Neural cell (in vitro differentiated cells): ENCODE measurements around the gene CALCR. TPM values are rescaled to one million over a fixed set of nuclear protein-coding genes. Genes with fewer than 3 reads are reported as not detected.

Experiments used
- H2AFZ ChIP-seq: fragments of 200-600, 300-800 bp; sonication (generic), shearing (Covaris generic); 2 replicates; pipeline ENCODE4 v1.6.0; 2014; ENCODE audit warnings: low read depth, mild to moderate bottlenecking, antibody characterized with exemption, low read length, moderate library complexity
- H3F3A ChIP-seq: fragments of 200-600 bp; shearing (Covaris generic); 2 replicates; pipeline ENCODE4 v1.6.1; 2016; ENCODE audit warnings: mild to moderate bottlenecking, moderate library complexity, mixed read lengths, antibody characterized with exemption, low read length; ENCODE audit not compliant: insufficient read depth, poor library complexity, severe bottlenecking
- H3K27ac ChIP-seq: fragments of 200-600, 300-800 bp; sonication (generic), shearing (Covaris generic); 2 replicates; pipeline ENCODE4 v1.5.1; 2014; ENCODE audit warnings: mild to moderate bottlenecking, low read length, moderate library complexity
- H3K27me3 ChIP-seq: fragments of 300-800, 200-600 bp; sonication (generic), shearing (Covaris generic); 2 replicates; pipeline ENCODE4 v1.6.0; 2014; ENCODE audit warnings: mild to moderate bottlenecking, low read depth, low read length, moderate library complexity; ENCODE audit not compliant: insufficient read depth
- H3K36me3 ChIP-seq: fragments of 300-800, 200-600 bp; sonication (generic), shearing (Covaris generic); 2 replicates; pipeline ENCODE4 v1.5.1; 2014; ENCODE audit warnings: mild to moderate bottlenecking, antibody characterized with exemption, low read length, moderate library complexity; ENCODE audit not compliant: insufficient read depth
- H3K4me2 ChIP-seq: fragments of 300-800, 200-600 bp; sonication (generic), shearing (Covaris generic); 2 replicates; pipeline ENCODE4 v1.6.0; 2014; ENCODE audit warnings: mild to moderate bottlenecking, low read length
- H3K4me3 ChIP-seq: fragments of 300-800, 200-600 bp; sonication (generic), shearing (Covaris generic); 2 replicates; pipeline ENCODE4 v1.5.1; 2014; ENCODE audit warnings: mild to moderate bottlenecking, low read length, moderate library complexity
- H3K79me2 ChIP-seq: fragments of 200-600 bp; shearing (Covaris generic); replicated peaks from 2 replicates; pipeline ENCODE4 v1.6.0; 2014; ENCODE audit warnings: mild to moderate bottlenecking, low read length, moderate library complexity; ENCODE audit not compliant: insufficient read depth
- H3K9ac ChIP-seq: fragments of 300-800, 200-600 bp; sonication (generic), shearing (Covaris generic); 2 replicates; pipeline ENCODE4 v1.6.1; 2016; ENCODE audit warnings: mild to moderate bottlenecking, low read length, mixed read lengths
- H3K9me2 ChIP-seq: fragments of 200-600 bp; shearing (Covaris generic); 2 replicates; pipeline ENCODE4 v1.6.1; 2016; ENCODE audit warnings: mild to moderate bottlenecking, low read length, mixed read lengths; ENCODE audit not compliant: insufficient read depth
- H3K9me3 ChIP-seq: fragments of 200-600, 300-800 bp; sonication (generic), shearing (Covaris generic); 2 replicates; pipeline ENCODE4 v1.6.1; 2016; ENCODE audit warnings: mild to moderate bottlenecking, mixed run types, low read length, moderate library complexity, mixed read lengths
- H4K20me1 ChIP-seq: fragments of 200-600 bp; shearing (Covaris generic); 2 replicates; pipeline ENCODE4 v1.6.1; 2016; ENCODE audit warnings: mild to moderate bottlenecking, mixed run types; ENCODE audit not compliant: insufficient read depth
- EP300 ChIP-seq: fragments of 450-650 bp; conservative IDR thresholded peaks from 2 replicates; pipeline ENCODE4 v1.6.1; 2014; ENCODE audit warnings: antibody characterized with exemption, mild to moderate bottlenecking, moderate library complexity; ENCODE audit not compliant: poor library complexity, severe bottlenecking
- EZH2 ChIP-seq: fragments of 200-600, 300-800 bp; shearing (Covaris generic), sonication (generic); IDR thresholded peaks from 2 replicates; pipeline ENCODE4 v1.6.1; 2014; ENCODE audit warnings: antibody characterized with exemption, low read length, borderline replicate concordance, mild to moderate bottlenecking; ENCODE audit not compliant: insufficient read depth, poor library complexity, severe bottlenecking
- MXI1 ChIP-seq: fragments of 450-650 bp; conservative IDR thresholded peaks from 2 replicates; pipeline ENCODE4 v1.6.1; 2014; ENCODE audit warnings: antibody characterized with exemption, mild to moderate bottlenecking; ENCODE audit not compliant: poor library complexity, severe bottlenecking
- POLR2AphosphoS5 ChIP-seq: IDR thresholded peaks from 2 replicates; pipeline ENCODE4 v1.6.1; 2012
- RAD21 ChIP-seq: fragments of 450-650 bp; conservative IDR thresholded peaks from 2 replicates; pipeline ENCODE4 v1.6.1; 2014; ENCODE audit warnings: antibody characterized with exemption, mild to moderate bottlenecking, moderate library complexity
- REST ChIP-seq: IDR thresholded peaks from 2 replicates; pipeline ENCODE4 v1.6.1; 2012; ENCODE audit warnings: borderline replicate concordance
- SMC3 ChIP-seq: fragments of 450-650 bp; conservative IDR thresholded peaks from 2 replicates; pipeline ENCODE4 v1.6.1; 2014; ENCODE audit warnings: antibody characterized with exemption, mild to moderate bottlenecking, moderate library complexity; ENCODE audit not compliant: poor library complexity
- TAF1 ChIP-seq: IDR thresholded peaks from 2 replicates; pipeline ENCODE4 v1.6.1; 2012; ENCODE audit warnings: low read depth
- polyA plus RNA-seq: library from polyadenylated mRNA; depleted of rRNA; stranded (reverse); fragments of >200 nt; gene quantifications from 2 replicates; pipeline ENCODE4 v1.2.3, GENCODE V29; 2014
- TF ChIP-seq, protein P1 (sequence below): fragments of 450-650 bp; IDR thresholded peaks from 2 replicates; pipeline ENCODE4 v1.5.1; 2014; ENCODE audit warnings: antibody characterized with exemption, mild to moderate bottlenecking, moderate library complexity; ENCODE audit not compliant: poor library complexity, severe bottlenecking

CALCR gene
- polyA plus RNA-seq, 1 donor from 2014 or later: 3.6 TPM

DNA sequence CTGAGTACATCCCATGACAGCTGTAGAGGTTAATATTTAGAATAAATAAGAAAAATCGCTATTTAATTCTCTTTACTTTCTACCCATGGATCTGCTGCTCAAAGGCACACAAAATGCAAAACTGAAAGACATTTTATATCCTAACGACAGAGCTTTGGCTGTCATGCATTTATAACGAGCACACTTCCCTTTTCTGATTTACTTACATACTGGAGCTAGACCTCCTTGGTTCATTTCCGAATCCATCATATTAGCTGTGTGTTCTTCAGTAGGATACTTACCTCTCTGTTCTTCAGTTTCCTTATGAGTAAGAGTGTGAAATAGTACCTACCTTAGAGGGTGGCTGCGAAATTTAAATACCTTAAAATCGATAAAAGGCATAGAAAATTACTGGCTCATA is 10.9 kb downstream of the CALCR start:
- Histone ChIP-seq H3K27me3 (no peaks in the 10 kb centered on the region), H3K27ac (no peak overlapping the region), H3K36me3 (no peaks in the 10 kb centered on the region), H3F3A (no peaks in the 10 kb centered on the region), H3K4me3 (no peak overlapping the region), H3K4me2 (no peak overlapping the region), H3K9me3 (no peaks in the 10 kb centered on the region), H4K20me1 (no peaks in the 10 kb centered on the region), H3K79me2 (no peaks in the 10 kb centered on the region), H3K9ac (no peak overlapping the region), H2AFZ (no peak overlapping the region), H3K9me2 (no peaks in the 10 kb centered on the region)
- TF ChIP-seq EP300 (no peak), MXI1 (no peak), TAF1 (no peak), POLR2AphosphoS5 (no peak), SMC3 (no peak), RAD21 (no peak)
- TF ChIP-seq, protein P1, sequence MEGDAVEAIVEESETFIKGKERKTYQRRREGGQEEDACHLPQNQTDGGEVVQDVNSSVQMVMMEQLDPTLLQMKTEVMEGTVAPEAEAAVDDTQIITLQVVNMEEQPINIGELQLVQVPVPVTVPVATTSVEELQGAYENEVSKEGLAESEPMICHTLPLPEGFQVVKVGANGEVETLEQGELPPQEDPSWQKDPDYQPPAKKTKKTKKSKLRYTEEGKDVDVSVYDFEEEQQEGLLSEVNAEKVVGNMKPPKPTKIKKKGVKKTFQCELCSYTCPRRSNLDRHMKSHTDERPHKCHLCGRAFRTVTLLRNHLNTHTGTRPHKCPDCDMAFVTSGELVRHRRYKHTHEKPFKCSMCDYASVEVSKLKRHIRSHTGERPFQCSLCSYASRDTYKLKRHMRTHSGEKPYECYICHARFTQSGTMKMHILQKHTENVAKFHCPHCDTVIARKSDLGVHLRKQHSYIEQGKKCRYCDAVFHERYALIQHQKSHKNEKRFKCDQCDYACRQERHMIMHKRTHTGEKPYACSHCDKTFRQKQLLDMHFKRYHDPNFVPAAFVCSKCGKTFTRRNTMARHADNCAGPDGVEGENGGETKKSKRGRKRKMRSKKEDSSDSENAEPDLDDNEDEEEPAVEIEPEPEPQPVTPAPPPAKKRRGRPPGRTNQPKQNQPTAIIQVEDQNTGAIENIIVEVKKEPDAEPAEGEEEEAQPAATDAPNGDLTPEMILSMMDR: no peak

DNA sequence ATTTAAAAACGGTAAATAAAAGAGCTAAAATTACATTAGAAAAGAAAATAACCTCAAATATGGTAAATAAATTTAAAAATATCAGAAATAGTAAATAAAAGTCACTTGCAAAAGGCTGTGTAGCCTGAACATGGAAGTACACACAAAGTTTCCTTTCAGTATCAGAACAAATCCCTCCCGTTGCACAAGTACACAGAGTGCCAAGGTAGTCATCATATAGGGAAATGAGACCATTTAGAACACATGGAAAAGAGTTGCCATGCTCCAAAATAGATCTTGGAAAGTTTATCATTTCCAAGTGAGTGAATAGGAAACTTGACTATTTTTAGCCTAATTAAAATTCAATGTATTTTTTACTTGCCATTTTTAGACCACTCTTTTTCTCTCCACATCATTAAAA is 11.6 kb downstream of the CALCR start:
- no peaks in the 10 kb centered on the region for H3K36me3 ChIP-seq

More for the DNA sequence above, 11.6 kb downstream of the CALCR start:
- Histone ChIP-seq H3K9ac (no peak overlapping the region), H3K9me3 (no peaks in the 10 kb centered on the region), H4K20me1 (no peaks in the 10 kb centered on the region), H3K79me2 (no peaks in the 10 kb centered on the region), H3F3A (no peaks in the 10 kb centered on the region), H3K4me3 (no peak overlapping the region), H3K9me2 (no peaks in the 10 kb centered on the region), H3K27me3 (no peaks in the 10 kb centered on the region), H2AFZ (no peak overlapping the region), H3K27ac (no peak overlapping the region), H3K4me2 (no peak overlapping the region)
- TF ChIP-seq EZH2 (no peak), EP300 (no peak), TAF1 (no peak), POLR2AphosphoS5 (no peak), MXI1 (no peak), SMC3 (no peak), REST (no peak), RAD21 (no peak)
- TF ChIP-seq, protein P1: no peak
